HepG2 (cell line): ENCODE data around the gene PPP2R5D. TPM values are rescaled to one million over a fixed set of nuclear protein-coding genes. Genes with fewer than 3 reads are reported as not detected.

Experiments used
- AGO2 ChIP-seq: fragments of 200-400 bp; formaldehyde crosslinking; optimal IDR thresholded peaks from 2 replicates; pipeline ENCODE3; 2017; ENCODE audit warnings: mild to moderate bottlenecking, low read depth, low read length, moderate library complexity
- ARNTL ChIP-seq: sonication (generic); formaldehyde crosslinking; IDR thresholded peaks from 2 replicates; pipeline ENCODE4 v1.4.0; 2020; ENCODE audit warnings: mild to moderate bottlenecking, missing genetic modification reagents
- ATF7 ChIP-seq, 2 experiments: fragments of 450-650 bp in 1 of 2; sonication (generic) in 1 of 2; formaldehyde crosslinking in 1 of 2; IDR thresholded peaks; 2 replicates each; pipeline versions ENCODE4 v1.4.0 to v1.6.1; 2016 to 2020; ENCODE audit warnings: antibody characterized with exemption in 1 of 2, mild to moderate bottlenecking in 1 of 2, missing genetic modification reagents in 1 of 2
- CBX1 ChIP-seq: IDR thresholded peaks from one replicate; pipeline ENCODE4 v1.6.1; 2016; ENCODE audit warnings: antibody characterized with exemption, low read depth
- CENPBD1 ChIP-seq: sonication (generic); formaldehyde crosslinking; IDR thresholded peaks from 2 replicates; pipeline ENCODE4 v1.8.0; 2022; ENCODE audit warnings: missing genetic modification reagents, low read depth, mild to moderate bottlenecking, borderline replicate concordance
- CREBL2 ChIP-seq: sonication (generic); formaldehyde crosslinking; IDR thresholded peaks from 2 replicates; pipeline ENCODE4 v1.8.1; 2023; ENCODE audit warnings: missing genetic modification reagents, mild to moderate bottlenecking, borderline replicate concordance
- FOXP1 ChIP-seq, 2 experiments: fragments of 450-650 bp in 1 of 2; IDR thresholded peaks; 2 replicates each; pipeline ENCODE4 v1.6.1; 2017 to 2018; ENCODE audit warnings: antibody characterized with exemption in 1 of 2
- IRX3 ChIP-seq: sonication (generic); formaldehyde crosslinking; IDR thresholded peaks from 2 replicates; pipeline ENCODE4 v1.8.1; 2023; ENCODE audit warnings: mild to moderate bottlenecking, low read depth, missing genetic modification reagents, borderline replicate concordance
- KLF12 ChIP-seq: sonication (generic); formaldehyde crosslinking; IDR thresholded peaks from 2 replicates; pipeline ENCODE4 v1.4.0; 2020; ENCODE audit warnings: missing genetic modification reagents, borderline replicate concordance
- MEIS2 ChIP-seq: sonication (generic); formaldehyde crosslinking; IDR thresholded peaks from 2 replicates; pipeline ENCODE4 v1.9.0; 2021; ENCODE audit warnings: mild to moderate bottlenecking, missing genetic modification reagents
- PAX8 ChIP-seq: sonication (generic); formaldehyde crosslinking; IDR thresholded peaks from 2 replicates; pipeline ENCODE4 v1.8.0; 2022; ENCODE audit warnings: mild to moderate bottlenecking, missing genetic modification reagents, borderline replicate concordance
- POGZ ChIP-seq: sonication (generic); formaldehyde crosslinking; IDR thresholded peaks from 2 replicates; pipeline ENCODE4 v1.4.0; 2020; ENCODE audit warnings: mild to moderate bottlenecking, missing genetic modification reagents
- THYN1 ChIP-seq: sonication (generic); formaldehyde crosslinking; IDR thresholded peaks from 2 replicates; pipeline ENCODE4 v1.8.1; 2023; ENCODE audit warnings: low read depth, mild to moderate bottlenecking, moderate library complexity, missing genetic modification reagents, borderline replicate concordance
- XBP1 ChIP-seq: sonication (generic); formaldehyde crosslinking; IDR thresholded peaks from 2 replicates; pipeline ENCODE4 v1.5.0; 2020; ENCODE audit warnings: missing genetic modification reagents
- ZBTB3 ChIP-seq: sonication (generic); formaldehyde crosslinking; IDR thresholded peaks from 2 replicates; pipeline ENCODE4 v1.4.0; 2020; ENCODE audit warnings: low read depth, mild to moderate bottlenecking, moderate library complexity, missing genetic modification reagents, borderline replicate concordance
- ZFP1 ChIP-seq: IDR thresholded peaks from 2 replicates; pipeline ENCODE4 v1.6.1; 2016
- ZFP62 ChIP-seq: sonication (generic); formaldehyde crosslinking; IDR thresholded peaks from 2 replicates; pipeline ENCODE4 v1.4.0; 2020; ENCODE audit warnings: missing genetic modification reagents
- ZFP90 ChIP-seq: sonication (generic); formaldehyde crosslinking; IDR thresholded peaks from 2 replicates; pipeline ENCODE4 v1.8.0; 2022; ENCODE audit warnings: missing genetic modification reagents, mild to moderate bottlenecking, inconsistent platforms, borderline replicate concordance
- ZNF274 ChIP-seq: sonication (generic); formaldehyde crosslinking; IDR thresholded peaks from 2 replicates; pipeline ENCODE4 v1.5.1; 2020; ENCODE audit warnings: mild to moderate bottlenecking, missing genetic modification reagents
- ZNF337 ChIP-seq: sonication (generic); formaldehyde crosslinking; IDR thresholded peaks from 2 replicates; pipeline ENCODE4 v1.5.1; 2020; ENCODE audit warnings: missing genetic modification reagents, low read depth, mild to moderate bottlenecking, borderline replicate concordance
- ZNF451 ChIP-seq: sonication (generic); formaldehyde crosslinking; IDR thresholded peaks from 2 replicates; pipeline ENCODE4 v1.5.0; 2020; ENCODE audit warnings: mild to moderate bottlenecking, missing genetic modification reagents
- ZNF549 ChIP-seq: sonication (generic); formaldehyde crosslinking; IDR thresholded peaks from 2 replicates; pipeline ENCODE4 v1.5.0; 2020; ENCODE audit warnings: missing genetic modification reagents
- ZNF772 ChIP-seq: sonication (generic); formaldehyde crosslinking; IDR thresholded peaks from 2 replicates; pipeline ENCODE4 v1.5.0; 2020; ENCODE audit warnings: mild to moderate bottlenecking, missing genetic modification reagents
- ZNF879 ChIP-seq: sonication (generic); formaldehyde crosslinking; IDR thresholded peaks from 2 replicates; pipeline ENCODE4 v1.8.1; 2023; ENCODE audit warnings: missing genetic modification reagents
- polyA plus RNA-seq, 8 experiments: library from polyadenylated mRNA; depleted of rRNA in 3 of 8; stranded (reverse) in 7 of 8; unstranded in 1 of 8; fragments of >200 nt; fragmentation: Illumina TruSeq in 4 of 8; extraction: Trizol in 4 of 8; gene quantifications; 2 replicates each; pipeline versions ENCODE4 v1.2.1 to v1.2.3, GENCODE V29; 2011 to 2016; ENCODE audit warnings: low read depth in 4 of 8, missing spikeins in 1 of 8, mixed read lengths in 1 of 8; ENCODE audit not compliant: insufficient read depth in 1 of 8
- total RNA-seq, 5 experiments: library from RNA; depleted of rRNA; stranded (reverse); fragments of >200 nt; fragmentation: Illumina TruSeq; extraction: Trizol; gene quantifications; 2 replicates each; pipeline ENCODE4 v1.2.3, GENCODE V29; 2016; ENCODE audit warnings: low read depth in 1 of 5
- TF ChIP-seq, protein P1 (sequence below): sonication (generic); formaldehyde crosslinking; IDR thresholded peaks from 2 replicates; pipeline ENCODE4 v1.4.0; 2020; ENCODE audit warnings: missing genetic modification reagents
- TF ChIP-seq, protein P2 (sequence below): sonication (generic); formaldehyde crosslinking; IDR thresholded peaks from 2 replicates; pipeline ENCODE4 v1.4.0; 2020; ENCODE audit warnings: mild to moderate bottlenecking, missing genetic modification reagents
- TF ChIP-seq, protein P3 (sequence below): sonication (generic); formaldehyde crosslinking; IDR thresholded peaks from 2 replicates; pipeline ENCODE4 v1.4.0; 2020; ENCODE audit warnings: mild to moderate bottlenecking, missing genetic modification reagents

Gene PPP2R5D
- total and polyA plus RNA-seq, 2 of the 13 experiments (the other 11 are each of a cell fraction or from before 2014, with no cell fraction given): 53.7 to 60.4 TPM

DNA sequence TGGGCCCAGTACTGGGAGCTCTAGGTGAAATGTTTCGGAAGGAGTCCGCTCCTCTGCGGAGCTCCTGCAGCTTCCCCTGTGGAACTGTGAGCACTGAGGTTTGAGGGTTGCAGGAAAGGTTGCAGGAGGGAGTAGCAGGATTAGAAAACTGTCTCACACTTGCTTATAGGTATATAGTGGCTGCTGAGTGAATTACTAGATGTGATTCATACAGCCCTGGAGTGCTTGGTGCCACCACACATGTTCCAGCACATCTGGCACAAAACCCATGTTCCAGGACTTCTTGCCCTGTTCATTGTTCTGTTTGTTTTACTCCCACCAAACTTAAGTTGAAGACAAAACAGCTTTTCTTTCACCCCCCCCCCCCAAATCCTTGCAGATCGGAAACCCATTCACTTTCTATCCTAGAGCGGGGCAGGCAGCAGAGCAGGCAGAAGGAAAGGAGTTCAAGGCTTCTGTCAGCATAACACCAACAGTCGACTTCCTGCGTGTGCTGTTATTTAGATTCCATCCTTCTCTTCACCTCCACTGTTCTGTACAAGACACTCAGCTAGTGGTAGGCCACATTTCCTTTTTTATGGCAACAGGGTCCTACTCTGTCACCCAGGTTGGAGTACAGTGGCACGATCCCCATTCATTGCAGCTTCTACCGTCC lies 4.7 kb upstream of the PPP2R5D start (continued):
- TF ChIP-seq ZFP1 (no peak), THYN1 (CRISPR knock-in tag) (no peak), ZNF451 (CRISPR knock-in tag) (no peak), CREBL2 (CRISPR knock-in tag) (no peak), ARNTL (CRISPR knock-in tag) (no peak), PAX8 (CRISPR knock-in tag) (no peak), IRX3 (CRISPR knock-in tag) (no peak), MEIS2 (CRISPR knock-in tag) (no peak), XBP1 (CRISPR knock-in tag) (no peak), AGO2 (no peak), CBX1 (no peak), ZNF549 (CRISPR knock-in tag) (no peak), POGZ (CRISPR knock-in tag) (0 out of 2 replicates have a peak, but pooled peaks have one; percentile 9), KLF12 (CRISPR knock-in tag) (no peak), ZNF337 (no peak), ZBTB3 (CRISPR knock-in tag) (no peak), ATF7 (IDR thresholded peaks at IDR 0.05) (no peak), ATF7 (CRISPR knock-in tag; IDR thresholded peaks at IDR 0.05) (no peak), ZNF274 (CRISPR knock-in tag) (no peak), ZFP90 (no peak), CENPBD1 (no peak), ZNF879 (CRISPR knock-in tag) (0 out of 2 replicates have a peak, but pooled peaks have one; percentile 28), ZFP62 (CRISPR knock-in tag) (no peak), FOXP1 (IDR thresholded peaks at IDR 0.05) (no peak), FOXP1 (CRISPR knock-in tag; IDR thresholded peaks at IDR 0.05) (no peak), ZNF772 (no peak)
- TF ChIP-seq, protein P1, sequence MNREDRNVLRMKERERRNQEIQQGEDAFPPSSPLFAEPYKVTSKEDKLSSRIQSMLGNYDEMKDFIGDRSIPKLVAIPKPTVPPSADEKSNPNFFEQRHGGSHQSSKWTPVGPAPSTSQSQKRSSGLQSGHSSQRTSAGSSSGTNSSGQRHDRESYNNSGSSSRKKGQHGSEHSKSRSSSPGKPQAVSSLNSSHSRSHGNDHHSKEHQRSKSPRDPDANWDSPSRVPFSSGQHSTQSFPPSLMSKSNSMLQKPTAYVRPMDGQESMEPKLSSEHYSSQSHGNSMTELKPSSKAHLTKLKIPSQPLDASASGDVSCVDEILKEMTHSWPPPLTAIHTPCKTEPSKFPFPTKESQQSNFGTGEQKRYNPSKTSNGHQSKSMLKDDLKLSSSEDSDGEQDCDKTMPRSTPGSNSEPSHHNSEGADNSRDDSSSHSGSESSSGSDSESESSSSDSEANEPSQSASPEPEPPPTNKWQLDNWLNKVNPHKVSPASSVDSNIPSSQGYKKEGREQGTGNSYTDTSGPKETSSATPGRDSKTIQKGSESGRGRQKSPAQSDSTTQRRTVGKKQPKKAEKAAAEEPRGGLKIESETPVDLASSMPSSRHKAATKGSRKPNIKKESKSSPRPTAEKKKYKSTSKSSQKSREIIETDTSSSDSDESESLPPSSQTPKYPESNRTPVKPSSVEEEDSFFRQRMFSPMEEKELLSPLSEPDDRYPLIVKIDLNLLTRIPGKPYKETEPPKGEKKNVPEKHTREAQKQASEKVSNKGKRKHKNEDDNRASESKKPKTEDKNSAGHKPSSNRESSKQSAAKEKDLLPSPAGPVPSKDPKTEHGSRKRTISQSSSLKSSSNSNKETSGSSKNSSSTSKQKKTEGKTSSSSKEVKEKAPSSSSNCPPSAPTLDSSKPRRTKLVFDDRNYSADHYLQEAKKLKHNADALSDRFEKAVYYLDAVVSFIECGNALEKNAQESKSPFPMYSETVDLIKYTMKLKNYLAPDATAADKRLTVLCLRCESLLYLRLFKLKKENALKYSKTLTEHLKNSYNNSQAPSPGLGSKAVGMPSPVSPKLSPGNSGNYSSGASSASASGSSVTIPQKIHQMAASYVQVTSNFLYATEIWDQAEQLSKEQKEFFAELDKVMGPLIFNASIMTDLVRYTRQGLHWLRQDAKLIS (CRISPR knock-in tag): no peak
- TF ChIP-seq, protein P2, sequence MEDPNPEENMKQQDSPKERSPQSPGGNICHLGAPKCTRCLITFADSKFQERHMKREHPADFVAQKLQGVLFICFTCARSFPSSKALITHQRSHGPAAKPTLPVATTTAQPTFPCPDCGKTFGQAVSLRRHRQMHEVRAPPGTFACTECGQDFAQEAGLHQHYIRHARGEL (CRISPR knock-in tag): no peak
- TF ChIP-seq, protein P3, sequence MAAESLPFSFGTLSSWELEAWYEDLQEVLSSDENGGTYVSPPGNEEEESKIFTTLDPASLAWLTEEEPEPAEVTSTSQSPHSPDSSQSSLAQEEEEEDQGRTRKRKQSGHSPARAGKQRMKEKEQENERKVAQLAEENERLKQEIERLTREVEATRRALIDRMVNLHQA (CRISPR knock-in tag): no peak
